Esophagus muscularis mucosa (tissue), 4 donors: ENCODE results near the gene SEMA5A. TPM values are rescaled to one million over a fixed set of nuclear protein-coding genes. Genes with fewer than 3 reads are reported as not detected.

Source experiments
- DNase-seq: peaks from one replicate; pipeline ENCODE4 v3.0.0-alpha.2; 2017; ENCODE audit errors: extremely low spot score
- H3K27ac ChIP-seq, 4 donors: fragments of 200-600 bp; sonication (generic); replicated peaks in 1 of 4; 1 replicate in 3 of 4; 2 replicates in 1 of 4; pipeline ENCODE4 v1.5.1; 2016 to 2019; ENCODE audit warnings: mild to moderate bottlenecking in 1 of 4
- H3K27me3 ChIP-seq, 4 donors: fragments of 200-600 bp; sonication (generic); one replicate each; pipeline versions ENCODE4 v1.5.1 to v1.6.0; 2016 to 2019
- H3K36me3 ChIP-seq, 4 donors: fragments of 200-600 bp; sonication (generic); one replicate each; pipeline ENCODE4 v1.5.1; 2016 to 2019
- H3K4me1 ChIP-seq, 4 donors: fragments of 200-600 bp; sonication (generic); one replicate each; pipeline ENCODE4 v1.5.1; 2016 to 2019
- H3K4me3 ChIP-seq, 4 donors: fragments of 200-600 bp; sonication (generic); 1 replicate in 2 of 4; 2 replicates in 2 of 4; pipeline ENCODE4 v1.5.1; 2016 to 2019; ENCODE audit warnings: mild to moderate bottlenecking in 4 of 4, moderate library complexity in 1 of 4
- H3K9me3 ChIP-seq, 4 donors: fragments of 200-600 bp; sonication (generic); 1 replicate in 3 of 4; 2 replicates in 1 of 4; pipeline ENCODE4 v1.5.1; 2016 to 2019
- EP300 ChIP-seq: sonication (generic); formaldehyde crosslinking; IDR thresholded peaks from one replicate; pipeline ENCODE4 v1.6.1; 2017; ENCODE audit warnings: antibody characterized with exemption
- POLR2A ChIP-seq: fragments of 450-650 bp; IDR thresholded peaks from one replicate; pipeline ENCODE4 v1.6.1; 2017; ENCODE audit warnings: antibody characterized with exemption, moderate library complexity, mild to moderate bottlenecking, low read depth
- POLR2AphosphoS5 ChIP-seq, 2 donors: sonication (generic); formaldehyde crosslinking; IDR thresholded peaks; one replicate each; pipeline ENCODE4 v1.6.1; 2017; ENCODE audit warnings: antibody characterized with exemption in 2 of 2
- WGBS: methylation state at CpG from one replicate; pipeline ENCODE4 v1.1.5; 2018; 5-methylcytosine and 5-hydroxymethylcytosine counted together
- intact Hi-C: fragments of 100-400 bp; cut with DNase I; formaldehyde crosslinking; loops from one replicate; pipeline ENCODE4 v1.15.1; 2023
- small RNA-seq, 3 donors: library from RNA; depleted of rRNA; stranded (forward); fragments of <200 nt; gene quantifications; one replicate each; pipeline ENCODE3, GENCODE V24; 2016
- total RNA-seq, 4 donors: library from RNA; depleted of rRNA; stranded (reverse); fragments of >200 nt; gene quantifications; one replicate each; pipeline versions ENCODE4 v1.1.0 to v1.2.1, GENCODE V29; 2016
- TF ChIP-seq, protein P1 (sequence below), 3 experiments: fragments of 200-600 bp in 2 of 3; fragments of 450-650 bp in 1 of 3; sonication (generic) in 2 of 3; IDR thresholded peaks; one replicate each; pipeline ENCODE4 v1.5.1; 2017 to 2019; ENCODE audit warnings: antibody characterized with exemption in 3 of 3, mild to moderate bottlenecking in 2 of 3, moderate library complexity in 1 of 3

The SEMA5A gene
- total RNA-seq, 4 donors from 2014 or later, result 2.1 to 5.6 (median 3.5) TPM

DNA sequence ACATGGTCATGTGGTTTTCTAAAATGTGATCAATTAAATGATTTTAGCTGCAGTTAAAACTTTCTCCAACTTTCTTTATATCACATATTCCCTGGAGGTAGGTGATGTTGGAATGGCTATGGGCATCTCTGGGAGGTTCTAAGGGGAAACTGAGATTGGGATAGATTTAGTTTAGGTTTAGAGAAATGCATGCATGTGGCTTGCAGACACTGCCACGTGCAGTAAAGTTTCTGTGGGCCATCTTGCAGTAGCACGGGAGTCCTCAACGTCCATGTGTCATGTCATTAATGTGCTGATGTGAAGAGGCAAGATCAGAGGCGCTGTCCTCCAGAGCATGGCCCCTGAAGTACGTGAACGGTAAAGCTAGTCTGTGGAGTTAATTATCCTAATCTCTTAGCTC lies 532.7 kb downstream of the SEMA5A start:
- H3K36me3 ChIP-seq, result no peaks in the 10 kb centered on the region
- no peak for DNase-seq
- H3K4me3 ChIP-seq, result no peak overlapping the region
- intact Hi-C loops, result no loop called here
- no peaks in the 10 kb centered on the region for H3K27me3 ChIP-seq
- no peaks in the 10 kb centered on the region for H3K9me3 ChIP-seq
- H3K4me1 ChIP-seq, result no peaks in the 10 kb centered on the region
- 88% methylated on average over 6 of the region's 6 CpGs for WGBS
- no peak for TF ChIP-seq POLR2AphosphoS5 (IDR thresholded peaks at IDR 0.05)
- no peak for TF ChIP-seq POLR2A
- no peak overlapping the region for H3K27ac ChIP-seq

DNA sequence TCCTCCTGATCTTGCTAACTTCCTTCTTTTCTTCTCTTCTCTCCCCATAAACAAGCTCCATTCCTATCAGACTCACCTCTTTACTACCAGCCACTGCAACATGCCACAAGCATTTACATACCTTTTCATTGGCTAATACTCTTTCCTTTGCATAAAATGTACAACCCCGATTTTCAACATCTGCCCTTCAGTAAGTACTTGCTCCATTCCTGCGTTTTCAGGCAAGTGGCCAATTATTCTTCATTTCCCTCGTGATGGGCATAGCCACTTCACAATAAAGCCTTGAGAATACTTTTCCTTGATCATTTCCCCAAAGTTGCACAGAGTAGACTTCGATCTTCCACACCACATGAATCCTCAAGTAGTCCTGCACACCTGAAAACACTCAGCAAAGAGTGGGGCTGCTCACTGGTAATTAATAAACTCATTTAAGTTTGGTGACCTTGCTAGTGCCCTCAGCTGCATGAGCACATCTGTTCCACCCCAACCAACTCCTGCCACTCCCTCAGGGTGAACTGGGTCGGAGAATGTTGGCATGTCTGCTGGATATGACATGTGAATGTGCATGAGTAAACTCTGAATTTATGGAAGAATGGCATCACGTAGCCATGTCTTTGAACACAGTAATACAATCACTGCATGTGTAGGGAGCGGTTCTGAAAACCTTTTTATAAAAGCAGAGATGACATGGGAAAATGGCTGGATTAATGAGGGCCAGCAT lies 535.8 kb downstream of the SEMA5A start:
- 82% methylated on average over 7 of the region's 7 CpGs for WGBS
- intact Hi-C loops, result no loop called here
- no peak for DNase-seq

DNA sequence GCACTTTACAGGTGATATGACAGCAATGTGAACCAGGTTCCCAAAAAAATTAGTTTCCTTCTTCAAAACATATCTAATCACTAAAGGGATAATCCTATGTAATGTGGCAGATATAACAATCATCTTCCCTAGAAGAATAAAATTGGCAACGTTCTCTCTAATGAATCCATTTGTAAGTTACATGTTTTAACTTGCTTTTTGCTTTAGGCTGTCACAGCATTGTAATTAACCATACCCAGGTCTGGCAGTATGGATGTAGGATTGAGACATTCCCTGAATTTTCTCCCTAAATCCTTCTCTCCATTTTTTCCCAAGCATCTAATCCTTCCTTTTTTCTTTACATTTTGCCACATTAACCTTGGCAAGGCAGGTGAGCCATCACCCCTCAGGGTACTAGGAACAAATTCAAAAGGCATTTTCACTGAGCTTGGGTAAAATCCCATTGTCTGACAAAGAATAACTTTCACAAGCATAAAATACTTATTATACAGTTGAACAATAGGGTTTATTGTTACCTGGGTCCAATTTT lies 548.3 kb downstream of the SEMA5A start:
- Histone ChIP-seq H3K27ac (no peak overlapping the region), H3K36me3 (no peaks in the 10 kb centered on the region), H3K4me1 (no peaks in the 10 kb centered on the region), H3K27me3 (no peaks in the 10 kb centered on the region), H3K9me3 (no peaks in the 10 kb centered on the region), H3K4me3 (no peak overlapping the region)
- WGBS, result 42% methylated on average over 1 of the region's 1 CpG
- DNase-seq, result no peak
- no peak for TF ChIP-seq EP300
- no peak for TF ChIP-seq POLR2A
- intact Hi-C loops, result no loop called here

More for the DNA sequence above, 535.8 kb downstream of the SEMA5A start:
- Histone ChIP-seq H3K4me1 (no peaks in the 10 kb centered on the region), H3K36me3 (no peaks in the 10 kb centered on the region), H3K27me3 (no peaks in the 10 kb centered on the region), H3K4me3 (no peak overlapping the region), H3K9me3 (no peaks in the 10 kb centered on the region), H3K27ac (no peak overlapping the region)
- TF ChIP-seq EP300, result no peak
- TF ChIP-seq, protein P1, sequence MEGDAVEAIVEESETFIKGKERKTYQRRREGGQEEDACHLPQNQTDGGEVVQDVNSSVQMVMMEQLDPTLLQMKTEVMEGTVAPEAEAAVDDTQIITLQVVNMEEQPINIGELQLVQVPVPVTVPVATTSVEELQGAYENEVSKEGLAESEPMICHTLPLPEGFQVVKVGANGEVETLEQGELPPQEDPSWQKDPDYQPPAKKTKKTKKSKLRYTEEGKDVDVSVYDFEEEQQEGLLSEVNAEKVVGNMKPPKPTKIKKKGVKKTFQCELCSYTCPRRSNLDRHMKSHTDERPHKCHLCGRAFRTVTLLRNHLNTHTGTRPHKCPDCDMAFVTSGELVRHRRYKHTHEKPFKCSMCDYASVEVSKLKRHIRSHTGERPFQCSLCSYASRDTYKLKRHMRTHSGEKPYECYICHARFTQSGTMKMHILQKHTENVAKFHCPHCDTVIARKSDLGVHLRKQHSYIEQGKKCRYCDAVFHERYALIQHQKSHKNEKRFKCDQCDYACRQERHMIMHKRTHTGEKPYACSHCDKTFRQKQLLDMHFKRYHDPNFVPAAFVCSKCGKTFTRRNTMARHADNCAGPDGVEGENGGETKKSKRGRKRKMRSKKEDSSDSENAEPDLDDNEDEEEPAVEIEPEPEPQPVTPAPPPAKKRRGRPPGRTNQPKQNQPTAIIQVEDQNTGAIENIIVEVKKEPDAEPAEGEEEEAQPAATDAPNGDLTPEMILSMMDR (IDR thresholded peaks at IDR 0.05), result no peak
- no peak for TF ChIP-seq POLR2AphosphoS5 (IDR thresholded peaks at IDR 0.05)
- TF ChIP-seq POLR2A, result no peak

DNA sequence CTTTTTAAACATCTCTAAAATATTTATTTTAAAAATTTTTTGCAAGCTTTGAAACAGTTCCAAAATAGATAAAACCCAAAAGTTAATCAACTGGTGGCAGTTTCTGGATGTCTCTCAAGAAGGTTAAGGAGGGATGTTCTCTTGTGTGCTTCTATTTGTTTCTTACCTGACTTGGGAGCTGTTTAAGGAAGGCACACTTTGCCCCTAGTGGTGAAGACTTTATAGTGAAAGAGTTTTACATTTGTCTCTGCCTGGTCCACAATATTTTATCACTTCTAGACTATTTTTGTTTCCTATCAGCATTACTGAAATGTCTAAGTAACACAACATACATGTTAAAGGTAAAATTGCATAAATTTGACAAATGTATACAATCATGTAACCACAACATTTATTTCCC lies 552.8 kb downstream of the SEMA5A start:
- Histone ChIP-seq H3K4me1 (no peaks in the 10 kb centered on the region), H3K27me3 (no peaks in the 10 kb centered on the region), H3K36me3 (no peaks in the 10 kb centered on the region), H3K9me3 (no peaks in the 10 kb centered on the region), H3K27ac (no peak overlapping the region), H3K4me3 (no peak overlapping the region)
- intact Hi-C loops, result no loop called here
- DNase-seq, result no peak
- no peak for TF ChIP-seq EP300
- TF ChIP-seq, protein P1 (IDR thresholded peaks at IDR 0.05), result peak in 1 of 3 experiments; percentile 3

Small RNA genes lying within 50 kb of the gene (small RNA-seq; reads per million reads assigned to genes)
- 0 reads per million in 3 donors for gene MIR4636
- 108 to 219 (median 165) reads per million in 3 donors for gene SNORD123

Other genes starting within 250 kb of the SEMA5A start
- gene TAS2R1, start 84.3 kb upstream of the SEMA5A start, total RNA-seq, result not detected